Epidermal melanocyte (primary cell): ENCODE measurements around the gene ABCC4.
"Not testable (repeated sequence)": the region's sequence is repeated elsewhere in the genome, so short reads cannot be mapped to it uniquely, and the experiment has no call there.

Experiments
- DNase-seq: peaks from one replicate; pipeline ENCODE4 v3.0.0; 2011; ENCODE audit warnings: low spot score; ENCODE audit not compliant: insufficient read length

The ABCC4 gene

GRCh38 chr13:95229855-95230254 is 71.4 kb downstream of the ABCC4 start:
- DNase-seq: no peak

- no peak for DNase-seq
Observed at GRCh38 chr13:95228130-95228529, 73.1 kb downstream of the ABCC4 start.

GRCh38 chr13:95226932-95227695 is 74.1 kb downstream of the ABCC4 start:
- DNase-seq: no peak

- DNase-seq: no peak
Observed at GRCh38 chr13:95226476-95226875, 74.8 kb downstream of the ABCC4 start.

- DNase-seq: no peak
Observed at GRCh38 chr13:95226050-95226449, 75.2 kb downstream of the ABCC4 start.

- DNase-seq: no peak
Observed at GRCh38 chr13:95224064-95224463, 77.2 kb downstream of the ABCC4 start.

GRCh38 chr13:95222733-95223018 is 78.6 kb downstream of the ABCC4 start:
- DNase-seq: no peak

GRCh38 chr13:95221971-95222732 is 79.1 kb downstream of the ABCC4 start:
- DNase-seq: no peak

- DNase-seq: no peak
Observed at GRCh38 chr13:95220611-95221010, 80.6 kb downstream of the ABCC4 start.

GRCh38 chr13:95217920-95218830 is 83.1 kb downstream of the ABCC4 start:
- no peak for DNase-seq

GRCh38 chr13:95216182-95216581 is 85.1 kb downstream of the ABCC4 start:
- DNase-seq: no peak

GRCh38 chr13:95212983-95213850 is 88.0 kb downstream of the ABCC4 start:
- DNase-seq: no peak

- DNase-seq: no peak
Observed at GRCh38 chr13:95209109-95209508, 92.1 kb downstream of the ABCC4 start.

GRCh38 chr13:95207769-95208366 is 93.4 kb downstream of the ABCC4 start:
- no peak for DNase-seq

- DNase-seq: no peak
Observed at GRCh38 chr13:95206116-95206515, 95.1 kb downstream of the ABCC4 start.

GRCh38 chr13:95204231-95204765 is 97.0 kb downstream of the ABCC4 start:
- no peak for DNase-seq

- no peak for DNase-seq
Observed at GRCh38 chr13:95201814-95202651, 99.2 kb downstream of the ABCC4 start.

- DNase-seq: not testable (repeated sequence)
Observed at GRCh38 chr13:95200386-95200957, 100.8 kb downstream of the ABCC4 start.

GRCh38 chr13:95199896-95200295 is 101.4 kb downstream of the ABCC4 start:
- DNase-seq: no peak
